CD4-positive, alpha-beta memory T cell (primary cell): Measurements from ENCODE around the gene GPLD1. TPM values are rescaled to one million over a fixed set of nuclear protein-coding genes. Genes with fewer than 3 reads are reported as not detected.
"Not testable (repeated sequence)": the region's sequence is repeated elsewhere in the genome, so short reads cannot be mapped to it uniquely, and the experiment has no call there.

Source experiments
- CTCF ChIA-PET: fragments of 350-600 bp; sonication (Branson Sonifier 250); formaldehyde crosslinking; loops from one replicate; lab custom pipeline; 2021; ENCODE audit warnings: inconsistent platforms; ENCODE audit not compliant: partially characterized antibody; lab: Charles Lee
- POLR2A ChIA-PET: fragments of 350-600 bp; sonication (Branson Sonifier 250); formaldehyde crosslinking; loops from one replicate; lab custom pipeline; 2021; ENCODE audit not compliant: partially characterized antibody; lab: Charles Lee
- DNase-seq, 5 donors: peaks; one replicate each; pipeline versions ENCODE4 v3.0.0 to v3.0.0-alpha.2; 2020 to 2022; ENCODE audit warnings: mixed read lengths in 1 of 5
- H3K27ac ChIP-seq: one replicate; pipeline ENCODE4 v1.7.0; 2013; ENCODE audit warnings: low read depth, low read length
- H3K27me3 ChIP-seq: 2 replicates; pipeline ENCODE4 v1.7.0; 2013; ENCODE audit warnings: mild to moderate bottlenecking, low read length, moderate library complexity; ENCODE audit not compliant: insufficient read depth
- H3K36me3 ChIP-seq: 2 replicates; pipeline ENCODE4 v1.7.0; 2013; ENCODE audit warnings: mild to moderate bottlenecking, low read length, moderate library complexity; ENCODE audit not compliant: insufficient read depth
- H3K4me1 ChIP-seq: 2 replicates; pipeline ENCODE4 v1.7.0; 2013; ENCODE audit warnings: mild to moderate bottlenecking, low read length, moderate library complexity; ENCODE audit not compliant: insufficient read depth
- H3K4me3 ChIP-seq, 2 donors: one replicate each; pipeline ENCODE4 v1.7.0; 2013; ENCODE audit warnings: low read length in 2 of 2, mild to moderate bottlenecking in 1 of 2
- H3K9me3 ChIP-seq, 2 donors: one replicate each; pipeline ENCODE4 v1.7.0; 2013; ENCODE audit warnings: low read length in 2 of 2, control low read depth in 1 of 2; ENCODE audit not compliant: control insufficient read depth in 1 of 2
- H3K27ac Mint-ChIP-seq, 7 donors: one replicate each; pipeline ENCODE4 v1.8.0; 2020 to 2021; ENCODE audit warnings: mixed read lengths in 7 of 7, mild to moderate bottlenecking in 6 of 7, inconsistent platforms in 3 of 7, moderate library complexity in 3 of 7
- H3K27me3 Mint-ChIP-seq, 2 donors: one replicate each; pipeline ENCODE4 v1.8.0; 2020 to 2021; ENCODE audit warnings: mixed read lengths in 2 of 2
- H3K36me3 Mint-ChIP-seq, 2 donors: one replicate each; pipeline ENCODE4 v1.8.0; 2020 to 2021; ENCODE audit warnings: mixed read lengths in 2 of 2, inconsistent platforms in 1 of 2, mild to moderate bottlenecking in 1 of 2
- H3K4me1 Mint-ChIP-seq, 4 donors: one replicate each; pipeline ENCODE4 v1.8.0; 2020 to 2021; ENCODE audit warnings: mixed read lengths in 4 of 4, mild to moderate bottlenecking in 1 of 4
- H3K4me3 Mint-ChIP-seq, 8 donors: one replicate each; pipeline ENCODE4 v1.8.0; 2020 to 2021; ENCODE audit warnings: mixed read lengths in 8 of 8, mild to moderate bottlenecking in 7 of 8, moderate library complexity in 6 of 8, inconsistent platforms in 3 of 8
- H3K9me3 Mint-ChIP-seq, 8 donors: one replicate each; pipeline ENCODE4 v1.8.0; 2020 to 2021; ENCODE audit warnings: mixed read lengths in 8 of 8, mild to moderate bottlenecking in 5 of 8, inconsistent platforms in 3 of 8, moderate library complexity in 1 of 8
- intact Hi-C: fragments of 100-400 bp; cut with micrococcal nuclease; formaldehyde crosslinking; loops from one replicate; pipeline ENCODE4 v1.15.1; 2023
- polyA plus RNA-seq, 2 donors: library from polyadenylated mRNA; unstranded; fragments of 300-500 nt; fragmentation: Illumina TruSeq; gene quantifications; one replicate each; pipeline ENCODE4 v1.2.3, GENCODE V29; 2021
- total RNA-seq, 2 experiments: library from RNA; stranded (reverse); gene quantifications; one replicate each; pipeline ENCODE4 v1.2.3, GENCODE V29; 2021

GPLD1 gene
- total and polyA plus RNA-seq, 4 experiments from 2014 or later = 0.30 to 1.4 (median 0.49) TPM; not detected in 1

DNA sequence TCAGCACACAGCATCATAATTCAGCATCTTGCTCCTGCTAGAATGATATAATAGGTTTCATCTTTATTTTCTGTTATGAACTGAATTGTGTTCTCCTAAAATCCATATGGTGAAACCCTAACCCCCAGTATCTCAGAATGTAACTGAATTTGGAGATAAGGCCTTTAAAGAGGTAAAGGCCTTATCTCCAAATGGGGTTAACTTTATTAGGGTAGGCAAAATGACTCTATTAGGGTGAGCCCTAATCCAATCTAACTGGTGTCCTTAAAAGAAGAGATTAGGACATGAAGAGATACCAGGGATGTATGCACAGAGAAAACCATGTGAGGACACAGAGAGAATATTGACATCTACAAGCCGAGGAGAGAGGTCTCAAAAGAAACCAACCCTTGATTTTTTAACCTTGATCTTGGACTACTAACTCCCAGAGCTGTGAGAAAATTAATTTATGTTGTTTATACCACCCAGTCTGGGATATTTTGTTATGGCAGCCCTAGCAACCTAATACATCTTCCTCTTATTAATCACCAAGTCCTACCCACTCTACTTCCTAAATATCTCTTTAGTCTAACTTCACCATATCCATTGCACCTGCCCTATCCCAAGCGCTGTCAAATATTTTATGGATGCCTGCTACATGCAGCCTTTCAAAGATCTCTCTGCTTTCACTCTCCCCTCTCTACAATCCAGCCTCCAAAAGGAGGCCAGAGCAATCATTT, 95.2 kb downstream of the GPLD1 start:
- Histone ChIP-seq H3K27me3 (no peaks in the 10 kb centered on the region), H3K9me3 (no peaks in the 10 kb centered on the region), H3K27ac (no peak overlapping the region), H3K36me3 (no peaks in the 10 kb centered on the region), H3K4me3 (no peak overlapping the region), H3K4me1 (no peaks in the 10 kb centered on the region)
- no peaks in the 10 kb centered on the region for H3K36me3 Mint-ChIP-seq
- H3K4me3 Mint-ChIP-seq = no peak overlapping the region
- no peak for DNase-seq
- H3K27me3 Mint-ChIP-seq = peaks cover 20 to 27% of the 10 kb centered on the region in 2 donors
- intact Hi-C loops = no loop called here
- peaks cover 0 to 13% (median 9%) of the 10 kb centered on the region in 8 donors for H3K9me3 Mint-ChIP-seq
- H3K27ac Mint-ChIP-seq = peak overlapping the region in 1 of 7 donors; percentile 2
- no peaks in the 10 kb centered on the region for H3K4me1 Mint-ChIP-seq
- CTCF ChIA-PET = no interaction called here
- POLR2A ChIA-PET = no interaction called here

DNA sequence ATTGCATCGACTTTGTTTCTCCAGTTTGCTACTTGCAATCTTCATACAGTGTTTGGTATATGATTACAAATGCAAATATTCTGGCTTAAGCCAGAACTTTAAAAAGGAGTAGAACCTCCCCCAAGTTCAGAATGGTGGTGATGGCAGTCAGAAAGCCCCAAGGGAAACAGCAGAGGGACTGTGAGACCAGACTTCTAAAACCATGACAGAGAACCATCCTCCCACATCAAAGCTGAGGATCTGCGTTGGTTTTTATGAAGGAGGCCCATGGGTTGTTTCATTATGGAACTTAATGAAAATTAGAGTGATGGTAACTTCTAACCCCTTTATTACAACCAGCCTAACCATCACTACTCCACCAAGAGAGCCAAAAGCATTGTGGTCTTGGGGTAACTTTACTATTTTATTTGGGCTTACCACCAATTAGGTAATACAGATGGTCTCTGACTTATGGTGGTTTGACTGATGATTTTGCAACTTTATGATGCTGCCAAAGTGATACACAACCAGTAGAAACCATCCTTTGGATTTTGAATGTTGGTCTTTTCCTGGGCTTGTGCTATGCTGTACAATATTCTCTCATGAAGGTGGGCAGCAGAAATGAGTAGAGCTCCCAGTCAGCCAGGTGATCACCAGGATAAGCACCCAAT, 97.5 kb downstream of the GPLD1 start:
- H3K4me3 Mint-ChIP-seq = no peak overlapping the region
- H3K27me3 Mint-ChIP-seq = peaks cover 11 to 21% of the 10 kb centered on the region in 2 donors
- Histone ChIP-seq H3K4me3 (no peak overlapping the region), H3K36me3 (no peaks in the 10 kb centered on the region), H3K27me3 (no peaks in the 10 kb centered on the region), H3K27ac (no peak overlapping the region), H3K9me3 (no peaks in the 10 kb centered on the region), H3K4me1 (no peaks in the 10 kb centered on the region)
- ChIA-PET CTCF (no interaction called here), POLR2A (no interaction called here)
- H3K27ac Mint-ChIP-seq = no peak overlapping the region
- no peak for DNase-seq
- intact Hi-C loops = no loop called here
- H3K9me3 Mint-ChIP-seq = peaks cover 0 to 9% (median 6%) of the 10 kb centered on the region in 8 donors
- no peaks in the 10 kb centered on the region for H3K4me1 Mint-ChIP-seq
- H3K36me3 Mint-ChIP-seq = no peaks in the 10 kb centered on the region

DNA sequence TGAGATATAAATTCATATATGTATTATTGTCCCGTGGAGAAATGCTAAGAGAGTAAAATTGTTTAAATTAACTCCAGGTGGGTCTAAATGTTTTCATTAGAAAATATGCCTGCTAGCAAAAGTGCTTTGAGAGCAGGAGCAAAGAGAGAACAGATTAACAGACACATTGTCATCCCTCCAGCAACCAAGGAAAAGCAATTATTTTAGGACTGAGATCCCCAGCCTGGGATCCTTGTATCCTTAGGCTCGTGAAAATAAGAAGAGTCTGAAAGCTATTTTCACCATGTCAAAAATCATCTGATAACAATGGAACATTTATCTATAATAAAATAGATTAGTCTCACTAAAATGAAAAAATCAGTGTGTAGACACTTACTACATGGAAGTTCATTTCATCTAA, 98.2 kb downstream of the GPLD1 start:
- CTCF ChIA-PET = no interaction called here
- no peaks in the 10 kb centered on the region for H3K36me3 Mint-ChIP-seq
- Histone ChIP-seq H3K36me3 (no peaks in the 10 kb centered on the region), H3K4me3 (no peak overlapping the region), H3K4me1 (no peaks in the 10 kb centered on the region), H3K27me3 (no peaks in the 10 kb centered on the region), H3K27ac (no peak overlapping the region), H3K9me3 (no peaks in the 10 kb centered on the region)
- peaks cover 6 to 14% of the 10 kb centered on the region in 2 donors for H3K27me3 Mint-ChIP-seq
- intact Hi-C loops = no loop called here
- no peak for DNase-seq
- POLR2A ChIA-PET = no interaction called here
- H3K4me3 Mint-ChIP-seq = no peak overlapping the region
- H3K9me3 Mint-ChIP-seq = peaks cover 0 to 3% (median 0%) of the 10 kb centered on the region in 8 donors
- H3K27ac Mint-ChIP-seq = no peak overlapping the region
- H3K4me1 Mint-ChIP-seq = peaks cover 0 to 1% (median 0%) of the 10 kb centered on the region in 4 donors

DNA sequence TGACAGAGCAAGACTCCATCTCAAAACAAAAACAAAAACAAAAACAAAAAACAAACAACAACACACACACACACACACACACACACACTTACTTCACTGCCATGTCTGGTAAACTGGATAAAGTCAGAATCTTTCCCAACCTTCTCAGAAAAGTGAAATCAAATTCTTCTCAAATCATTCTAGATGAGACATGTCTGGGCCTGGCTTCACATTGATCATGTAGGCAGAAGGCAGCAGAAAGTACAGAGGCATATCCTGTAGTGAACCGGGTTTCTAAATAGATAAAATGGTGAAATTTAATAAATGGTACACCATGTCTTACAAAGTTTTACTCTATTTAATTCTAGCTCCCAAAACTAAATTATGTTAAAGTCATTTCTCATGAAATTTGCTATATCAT, 101.6 kb downstream of the GPLD1 start:
- no peak overlapping the region for H3K4me3 Mint-ChIP-seq
- Histone ChIP-seq H3K36me3 (no peaks in the 10 kb centered on the region), H3K4me1 (no peaks in the 10 kb centered on the region), H3K27ac (no peak overlapping the region), H3K27me3 (no peaks in the 10 kb centered on the region), H3K9me3 (no peaks in the 10 kb centered on the region), H3K4me3 (no peak overlapping the region)
- intact Hi-C loops = no loop called here
- peaks cover 0 to 1% (median 0%) of the 10 kb centered on the region in 4 donors for H3K4me1 Mint-ChIP-seq
- H3K36me3 Mint-ChIP-seq = no peaks in the 10 kb centered on the region
- DNase-seq = no peak
- H3K27me3 Mint-ChIP-seq = peaks cover 9 to 12% of the 10 kb centered on the region in 2 donors
- ChIA-PET CTCF (no interaction called here), POLR2A (no interaction called here)
- H3K27ac Mint-ChIP-seq = no peak overlapping the region
- H3K9me3 Mint-ChIP-seq = peaks cover 0 to 3% (median 0%) of the 10 kb centered on the region in 8 donors

DNA sequence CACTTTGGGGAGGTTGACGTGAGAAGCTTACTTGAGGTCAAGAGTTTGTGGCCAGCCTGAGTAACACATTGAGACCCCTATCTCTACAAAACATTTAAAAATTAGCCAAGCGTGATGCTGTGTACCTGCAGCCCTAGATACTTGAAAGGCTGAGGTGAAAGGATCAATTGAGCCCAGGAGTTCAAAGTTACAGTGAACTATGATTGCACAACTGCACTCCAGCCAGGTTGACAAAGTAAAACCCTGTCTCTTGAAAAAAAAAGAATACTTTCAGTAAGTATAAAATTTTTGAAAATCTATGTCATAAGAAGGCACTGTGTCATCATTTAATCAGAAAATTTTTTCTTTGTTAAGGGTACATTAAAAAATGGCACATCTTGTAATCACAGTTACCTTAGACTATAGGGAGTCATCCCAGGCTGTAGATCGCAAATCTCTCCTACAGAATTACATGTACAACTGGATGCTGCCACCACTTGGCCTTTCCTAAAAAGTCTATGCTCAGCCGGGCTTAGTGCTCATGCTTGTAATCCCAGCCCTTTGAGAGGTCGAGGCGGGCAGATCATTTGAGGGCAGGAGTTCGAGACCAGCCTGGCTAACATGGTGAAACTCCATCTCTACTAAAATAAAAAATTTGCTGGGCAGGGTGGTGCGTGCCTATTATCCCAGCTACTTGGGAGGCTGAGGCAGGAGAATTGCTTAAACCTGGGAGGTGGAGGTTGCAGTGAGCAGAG, 103.7 kb downstream of the GPLD1 start:
- intact Hi-C loops = no loop called here
- Mint-ChIP-seq H3K9me3 (peaks cover 0 to 5% (median 0%) of the 10 kb centered on the region in 8 donors), H3K36me3 (no peaks in the 10 kb centered on the region), H3K4me1 (peaks cover 0 to 1% (median 0%) of the 10 kb centered on the region in 4 donors), H3K27me3 (peaks cover 9 to 16% of the 10 kb centered on the region in 2 donors), H3K27ac (no peak overlapping the region), H3K4me3 (no peak overlapping the region)
- Histone ChIP-seq H3K27ac (no peak overlapping the region), H3K4me3 (no peak overlapping the region), H3K4me1 (no peaks in the 10 kb centered on the region), H3K9me3 (no peaks in the 10 kb centered on the region), H3K36me3 (no peaks in the 10 kb centered on the region), H3K27me3 (no peaks in the 10 kb centered on the region)
- CTCF ChIA-PET = no interaction called here
- POLR2A ChIA-PET = no interaction called here
- no peak for DNase-seq

DNA sequence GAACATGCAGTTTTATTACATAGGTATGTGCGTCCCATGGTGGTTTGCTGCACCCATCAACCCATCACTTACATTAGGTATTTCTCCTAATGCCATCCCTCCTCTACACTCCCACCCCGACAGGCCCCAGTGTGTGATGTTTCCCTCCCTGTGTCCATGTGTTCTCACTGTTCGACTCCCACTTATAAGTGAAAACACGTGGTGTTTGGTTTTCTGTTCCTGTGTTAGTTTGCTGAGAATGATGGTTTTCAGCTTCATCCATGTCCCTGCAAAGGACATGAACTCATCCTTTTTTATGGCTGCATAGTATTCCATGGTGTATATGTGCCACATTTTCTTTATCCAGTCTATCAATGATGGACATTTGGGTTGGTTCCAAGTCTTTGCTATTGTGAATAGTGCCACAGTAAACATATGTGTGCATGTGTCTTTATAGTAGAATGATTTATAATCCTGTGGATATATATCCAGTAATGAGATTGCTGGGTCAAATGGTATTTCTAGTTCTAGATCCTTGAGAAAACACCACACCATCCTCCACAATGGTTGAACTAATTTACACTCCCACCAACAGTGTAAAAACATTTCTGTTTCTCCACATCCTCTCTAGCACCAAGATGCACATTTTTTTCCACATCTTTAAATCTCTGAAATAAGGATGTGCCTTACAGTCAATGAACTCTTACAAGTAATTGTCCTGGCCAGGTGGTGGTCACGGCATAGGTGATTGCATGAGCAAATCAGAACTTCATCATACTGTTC, 104.8 kb downstream of the GPLD1 start:
- H3K4me1 Mint-ChIP-seq, H3K27ac ChIP-seq, H3K4me1 ChIP-seq, H3K9me3 Mint-ChIP-seq, intact Hi-C loops, POLR2A ChIA-PET, H3K27ac Mint-ChIP-seq, CTCF ChIA-PET, H3K4me3 Mint-ChIP-seq, H3K9me3 ChIP-seq, H3K4me3 ChIP-seq, H3K36me3 ChIP-seq, DNase-seq, H3K27me3 ChIP-seq, H3K36me3 Mint-ChIP-seq: not testable (repeated sequence)
- H3K27me3 Mint-ChIP-seq = peaks cover 9 to 16% of the 10 kb centered on the region in 2 donors
